ENCODE data around the gene ZFY.

The ZFY gene

DNA sequence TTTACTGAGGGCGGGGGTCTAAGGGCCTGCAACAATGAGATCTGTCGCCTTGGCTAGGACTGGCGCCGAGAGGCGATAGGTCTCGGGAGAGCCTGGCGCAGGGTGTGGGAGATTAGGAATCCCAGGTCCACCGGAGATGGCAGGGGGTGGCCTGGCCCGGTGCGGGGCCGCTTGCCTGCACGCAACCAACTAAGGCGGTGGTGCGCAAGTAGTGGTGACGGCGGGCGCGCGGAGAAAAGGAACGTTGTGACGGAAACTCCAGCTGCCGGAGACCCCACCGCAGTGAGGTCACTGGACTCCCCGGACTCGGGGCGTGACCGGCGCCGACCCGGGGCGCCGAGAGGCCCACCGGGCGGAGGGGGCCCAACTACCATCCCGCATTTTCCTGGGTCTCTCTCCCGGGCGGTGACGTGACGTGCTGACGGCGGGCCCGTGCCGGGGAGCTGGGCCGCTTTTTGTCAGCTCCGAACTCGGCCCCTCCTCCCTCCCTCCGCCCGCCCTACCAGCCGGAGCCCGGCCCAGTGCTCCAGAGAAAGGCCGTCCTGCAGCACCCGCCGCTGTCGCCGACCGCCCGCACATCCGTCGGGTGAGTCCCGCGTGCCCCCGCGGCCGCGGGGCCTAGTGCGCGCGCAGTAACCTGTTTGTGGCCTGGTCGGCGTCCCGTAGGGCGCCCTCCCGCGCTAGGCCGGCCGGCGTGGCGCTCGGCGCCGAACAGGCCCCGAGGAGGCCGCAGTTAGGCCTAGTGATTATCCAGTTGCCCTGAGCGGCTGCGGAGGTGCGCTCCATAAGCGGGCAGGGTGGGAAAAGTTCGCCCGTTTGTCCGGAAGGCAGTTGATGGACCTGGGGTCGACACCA, at the start of gene ZFY:
ZFY (plus strand) TSS at position 521 of the 855 bp plus-strand sequence. CDS start 18,556 bp downstream, outside the sequence.
- peak in 1 of 2 donors; percentile 65 for DNase-seq

DNA sequence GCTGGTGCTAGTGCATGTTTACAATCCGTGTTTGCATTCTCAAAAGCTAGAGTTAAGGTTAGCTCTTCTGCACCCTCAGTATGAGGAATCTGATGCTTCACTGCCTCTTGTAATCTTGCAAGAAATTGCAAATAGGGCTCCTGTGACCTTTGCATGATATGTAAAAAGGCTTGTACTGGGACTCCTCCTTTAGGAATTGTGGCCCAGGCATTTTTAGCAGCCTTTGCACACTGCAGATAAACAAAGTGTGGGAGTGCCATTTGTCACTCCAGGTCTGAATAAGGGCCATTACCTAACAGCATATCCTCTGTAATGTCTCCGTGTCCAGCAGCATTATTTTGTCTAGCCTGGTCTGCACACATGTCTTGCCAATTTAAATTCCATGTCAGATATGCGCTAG, 49.3 kb upstream of the ZFY start:
- DNase-seq: no peak

DNA sequence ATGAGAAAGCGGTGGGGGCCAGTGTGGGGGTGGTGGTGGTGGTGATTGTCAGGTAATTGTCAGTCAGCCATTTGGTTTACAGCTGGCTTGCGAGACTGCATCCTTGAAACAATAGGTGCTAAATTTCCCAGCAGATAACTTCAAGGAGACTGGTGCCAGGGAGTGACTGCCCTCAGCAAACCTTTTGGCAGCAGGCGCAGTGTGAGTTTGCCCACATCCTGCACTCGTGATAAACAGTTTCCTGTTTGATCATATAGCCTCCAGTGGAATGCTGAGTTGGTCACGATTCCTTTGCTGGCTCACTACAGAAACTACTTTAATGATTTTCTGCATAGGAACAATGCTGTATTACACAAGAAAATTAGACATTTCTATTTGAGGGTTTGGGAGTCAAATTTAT, 47.8 kb upstream of the ZFY start:
- DNase-seq: no peak

DNA sequence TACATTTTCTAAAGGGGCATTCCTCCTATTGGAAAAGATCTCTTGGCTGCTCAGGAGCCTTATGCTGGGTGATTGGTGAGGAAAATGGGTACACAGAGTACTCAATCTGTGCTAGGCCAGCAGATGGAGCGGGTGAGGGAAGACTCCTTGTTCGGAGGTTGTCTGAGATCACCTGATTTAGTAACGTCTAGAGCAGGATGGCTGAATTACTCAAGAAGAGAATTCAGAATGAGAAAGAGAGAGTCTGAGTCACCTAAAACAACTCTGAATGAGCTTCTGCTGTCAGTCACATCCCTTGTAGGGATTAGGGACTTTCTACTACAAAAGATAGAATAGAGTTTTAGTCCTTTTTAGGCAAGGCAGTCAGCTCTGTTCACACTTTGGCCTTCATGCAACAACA, 47.2 kb upstream of the ZFY start:
- DNase-seq: no peak

DNA sequence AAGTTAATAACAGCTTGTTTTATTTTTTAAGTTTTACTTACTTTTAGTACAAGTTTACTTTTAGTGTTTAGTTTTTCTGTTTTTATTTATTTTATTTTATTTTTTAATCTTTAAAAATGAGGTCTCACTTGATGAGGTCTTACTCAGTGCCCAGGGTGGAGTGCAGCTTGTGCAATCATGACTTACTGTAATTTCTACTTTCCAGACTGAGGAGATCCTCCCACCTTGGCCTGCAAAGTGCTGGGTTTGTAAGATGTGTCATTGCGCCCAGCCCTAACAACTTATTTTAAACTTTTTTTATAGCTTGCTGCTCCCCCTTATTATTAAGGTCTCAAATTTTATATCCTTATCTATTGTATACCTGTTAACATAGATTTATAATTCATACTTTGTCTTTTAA, 41.7 kb upstream of the ZFY start:
- DNase-seq: no peak

DNA sequence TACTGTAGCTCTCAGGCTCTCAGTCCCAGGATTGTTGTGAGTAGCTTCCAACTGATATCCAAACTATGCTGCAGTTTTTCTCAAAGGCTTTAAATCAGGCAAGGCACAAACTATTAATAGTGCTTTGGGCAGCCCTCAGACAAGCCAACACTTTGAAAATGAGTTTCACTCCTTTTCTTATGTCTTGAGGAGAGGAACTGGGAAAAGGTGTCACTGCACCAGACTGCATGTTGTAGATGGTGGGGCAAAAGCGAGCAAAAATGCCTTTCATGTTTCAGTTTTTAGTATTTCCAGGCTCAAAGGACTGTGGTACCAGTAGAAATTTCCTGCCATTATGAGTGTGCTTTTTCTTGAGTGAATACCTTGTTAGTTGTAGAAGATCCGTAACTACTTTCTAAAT, 39.1 kb upstream of the ZFY start:
- no peak for DNase-seq

DNA sequence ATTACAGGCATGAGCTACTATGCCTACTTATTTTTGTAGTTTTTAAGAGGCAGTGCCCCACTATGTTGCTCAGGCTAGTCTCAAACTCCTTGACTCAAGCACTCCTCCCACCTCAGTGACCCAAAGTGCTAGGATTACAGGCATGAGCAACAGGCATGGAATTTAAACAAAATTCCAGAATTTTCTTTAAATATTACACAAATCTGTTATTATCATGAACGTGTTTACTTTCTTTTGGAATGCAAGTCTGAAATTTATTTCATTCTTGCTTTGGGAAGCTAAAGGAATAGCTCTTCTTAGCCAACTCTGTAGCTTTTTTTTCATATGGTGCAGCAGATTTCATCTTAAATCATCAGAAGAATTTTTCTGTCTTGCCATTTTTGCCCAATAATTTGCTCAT, 27.8 kb upstream of the ZFY start:
- DNase-seq: no peak

DNA sequence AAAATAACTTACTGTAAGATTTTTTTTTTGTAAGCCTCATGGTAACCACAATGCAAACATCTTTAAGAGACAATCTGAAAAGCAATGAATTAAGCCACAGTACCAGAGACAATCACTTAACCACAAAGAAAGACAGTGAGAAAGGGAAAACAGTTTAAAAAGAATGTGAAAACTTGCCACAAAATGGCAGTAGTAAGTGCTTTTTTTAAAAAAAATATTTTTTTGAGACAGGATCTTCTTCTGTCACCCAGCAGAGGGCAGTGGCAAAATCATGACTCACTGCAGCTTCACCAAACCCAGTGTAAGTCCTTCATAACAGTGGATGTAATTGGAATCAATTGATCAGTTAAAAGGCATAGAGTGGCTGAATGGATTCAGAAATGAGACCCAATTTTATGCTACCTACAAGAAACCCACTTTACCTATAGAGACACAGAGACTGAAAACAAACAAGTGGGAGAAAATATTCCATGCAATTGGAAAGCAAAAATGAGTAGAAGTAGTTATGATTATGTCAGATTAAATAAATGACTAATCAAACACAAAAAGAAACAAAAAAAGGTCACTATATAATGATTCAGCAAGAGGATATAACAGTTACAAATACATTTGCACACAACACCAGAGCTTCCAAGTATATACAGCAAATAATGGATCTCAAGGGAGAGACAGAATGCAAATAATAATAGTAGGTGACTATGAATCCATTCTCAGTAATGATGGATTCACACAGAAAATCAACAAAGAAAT, 21.9 kb upstream of the ZFY start:
- DNase-seq: peak in 1 of 2 donors; percentile 11

DNA sequence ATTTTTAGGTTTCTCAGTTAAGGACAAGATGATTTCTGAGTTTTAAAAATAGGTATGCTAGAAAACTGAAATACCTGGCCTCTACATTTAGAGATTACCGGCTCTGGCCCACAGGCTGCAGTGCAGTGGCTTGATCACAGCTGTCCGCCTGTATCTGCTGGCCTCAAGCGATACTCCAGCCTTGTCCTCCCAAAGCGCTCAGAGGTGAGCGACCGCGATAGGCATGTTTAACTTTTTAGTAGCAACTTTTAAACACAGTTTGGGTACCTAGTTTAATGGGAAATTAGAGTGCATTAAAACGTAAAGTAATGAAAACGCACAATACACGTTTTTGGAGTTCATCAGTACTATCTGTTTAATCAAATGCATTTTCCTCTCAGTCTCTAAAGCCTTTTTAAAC, 1.1 kb upstream of the ZFY start:
- no peak for DNase-seq

DNA sequence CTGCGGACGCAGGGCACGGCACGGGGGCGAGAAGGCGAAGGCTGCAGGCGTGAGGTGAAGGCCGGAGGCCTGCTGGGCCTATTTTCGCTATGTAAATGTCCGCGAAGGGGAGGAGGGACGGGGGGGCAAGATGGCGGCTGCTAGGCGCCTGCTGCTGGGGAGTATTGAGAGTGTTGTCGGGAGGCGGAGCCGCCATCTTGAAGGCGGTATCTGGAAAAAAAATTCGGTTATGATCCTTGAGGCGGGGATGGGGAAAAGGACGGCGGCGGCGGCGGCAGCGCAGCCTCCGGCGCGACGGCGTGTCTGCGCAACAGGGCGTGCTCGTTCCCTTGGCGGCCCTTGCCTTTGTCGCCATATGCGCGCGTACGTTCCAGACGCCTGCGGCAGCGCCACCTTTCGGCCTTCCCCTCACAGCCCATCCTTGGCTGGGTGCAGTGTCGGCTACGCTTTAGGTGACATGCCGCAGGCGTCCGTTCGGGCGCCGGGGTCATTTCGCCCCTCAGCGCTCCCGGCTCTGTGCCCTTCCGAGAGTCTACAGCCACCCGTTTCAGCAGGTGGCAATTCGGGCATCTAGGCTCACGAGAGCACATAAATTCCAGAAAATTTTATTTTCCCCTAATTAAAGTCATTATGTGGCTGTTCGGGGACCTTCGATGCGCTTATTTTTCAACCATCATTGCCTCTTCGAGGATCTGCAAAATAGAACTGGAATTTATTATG, 695 bp downstream of the ZFY start:
- DNase-seq: peak in 1 of 2 donors; percentile 81

DNA sequence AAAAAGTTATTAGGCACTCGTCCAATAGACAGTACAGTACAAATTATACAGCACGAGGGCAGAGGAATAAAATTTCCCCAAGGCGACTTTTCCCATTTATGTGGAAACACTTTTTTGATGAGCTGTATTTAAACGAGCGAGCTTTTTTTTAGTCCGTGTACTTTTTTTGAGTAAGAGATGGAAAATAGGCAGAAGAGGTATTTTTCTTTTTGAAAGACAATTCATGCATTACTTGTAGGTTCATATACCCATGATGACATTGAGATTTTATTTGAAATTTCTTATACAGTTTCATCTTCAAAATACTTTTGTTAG, 1.2 kb downstream of the ZFY start:
- no peak for DNase-seq

DNA sequence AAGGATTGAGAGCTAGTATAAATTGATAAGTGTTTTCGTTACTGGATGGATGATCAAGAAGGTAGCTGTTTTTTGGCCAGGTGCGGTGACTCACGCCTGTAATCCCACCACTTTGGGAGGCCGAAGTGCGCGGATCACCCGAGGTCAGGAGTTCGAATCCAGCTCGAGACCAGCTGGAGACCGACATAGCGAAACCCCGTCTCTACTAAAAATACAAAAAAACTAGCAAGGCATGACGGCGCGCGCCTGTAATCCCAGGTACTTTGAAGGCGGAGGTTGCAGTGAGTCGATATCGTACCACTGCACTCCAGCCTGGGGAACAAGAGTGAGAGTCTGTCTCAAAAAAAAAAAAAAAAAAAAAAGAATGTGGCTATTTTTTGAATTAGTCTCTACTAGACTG, 2.0 kb downstream of the ZFY start:
- no peak for DNase-seq

DNA sequence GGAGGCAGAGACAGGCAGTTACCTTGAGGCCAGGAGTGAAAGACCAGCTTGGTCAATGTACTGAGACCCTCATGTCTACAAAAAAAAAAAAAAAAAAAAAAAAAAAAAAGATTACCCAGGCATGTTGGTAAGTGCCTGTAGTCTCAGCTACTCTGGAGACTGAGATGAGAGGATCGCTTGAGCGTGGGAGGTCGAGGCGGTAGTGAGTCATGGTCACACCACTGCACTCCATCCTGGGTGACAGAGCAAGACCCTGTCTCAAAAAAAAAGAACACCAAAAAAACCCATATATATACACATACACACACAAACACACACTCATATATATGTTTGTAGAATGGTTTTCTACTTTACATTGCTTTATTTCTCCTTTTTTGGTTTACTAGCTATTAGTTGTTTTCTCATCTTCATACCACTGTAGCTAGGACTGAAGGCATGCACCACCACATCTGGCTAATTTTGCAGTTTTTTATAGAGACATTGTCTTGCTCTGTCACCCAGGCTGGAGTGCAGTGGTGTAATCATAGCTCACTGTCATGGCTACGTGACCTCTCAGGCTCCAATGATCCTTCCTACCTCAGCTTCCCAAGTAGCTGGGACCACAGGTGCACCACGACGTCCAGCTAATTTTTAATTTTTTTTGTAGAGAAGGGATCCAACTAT, 14.5 kb downstream of the ZFY start:
- peak in 1 of 2 donors; percentile 26 for DNase-seq

DNA sequence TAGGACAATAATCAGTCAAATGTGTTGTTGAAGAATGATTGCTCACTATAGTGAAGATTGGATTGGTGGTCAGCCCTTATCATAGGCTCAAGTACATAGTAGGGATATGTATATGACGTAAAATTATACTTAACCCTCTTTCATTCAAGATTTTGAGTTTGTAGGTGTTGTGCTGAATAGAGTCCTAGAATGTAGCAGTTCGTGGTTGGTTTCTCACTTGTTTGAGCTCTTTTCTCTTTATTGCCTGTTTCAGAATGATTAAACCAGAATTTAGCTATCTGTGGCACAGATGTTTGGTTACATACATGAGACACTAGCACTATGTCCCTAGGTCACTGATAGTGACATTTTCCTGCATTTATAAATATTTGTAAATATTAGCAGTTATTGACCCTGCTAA, 15.5 kb downstream of the ZFY start:
- no peak for DNase-seq

DNA sequence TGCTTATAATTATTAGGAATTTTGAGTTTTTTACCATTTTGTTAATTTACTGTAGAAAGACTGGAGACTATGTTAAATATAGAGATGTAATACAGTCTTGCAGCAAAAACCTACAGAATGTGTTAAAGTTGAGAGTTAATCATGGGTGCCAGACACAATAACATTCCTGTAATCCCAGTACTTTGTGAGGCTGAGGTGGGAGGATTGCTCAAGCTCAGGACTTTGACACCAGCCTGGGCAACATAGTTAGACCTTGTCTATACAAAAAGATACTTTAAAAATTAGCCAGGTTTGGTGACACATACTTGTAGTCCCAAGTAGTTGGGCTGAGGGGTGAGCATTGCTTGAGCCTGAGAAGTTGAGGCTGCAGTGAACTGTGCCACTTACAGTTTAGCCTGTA, 17.7 kb downstream of the ZFY start:
- no peak for DNase-seq

DNA sequence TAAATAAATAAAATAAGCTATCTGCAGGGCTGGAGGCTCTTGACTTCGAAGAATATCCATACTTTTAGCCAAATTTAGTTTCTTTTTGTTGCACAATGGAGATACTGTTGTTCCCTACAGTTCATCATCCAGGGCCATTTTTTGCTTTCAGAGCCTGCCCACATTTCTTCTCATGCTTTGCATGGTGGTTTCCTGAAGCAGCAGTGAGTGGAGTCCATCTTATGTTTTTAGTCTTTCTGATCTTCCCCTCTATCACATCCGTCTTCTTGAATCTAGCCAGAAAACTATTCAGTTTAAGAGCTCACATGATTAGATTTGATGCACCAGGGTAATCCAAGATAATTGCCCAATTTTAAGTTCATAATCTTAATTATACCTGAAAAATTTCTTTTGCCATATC, 19.6 kb downstream of the ZFY start:
- DNase-seq: no peak

DNA sequence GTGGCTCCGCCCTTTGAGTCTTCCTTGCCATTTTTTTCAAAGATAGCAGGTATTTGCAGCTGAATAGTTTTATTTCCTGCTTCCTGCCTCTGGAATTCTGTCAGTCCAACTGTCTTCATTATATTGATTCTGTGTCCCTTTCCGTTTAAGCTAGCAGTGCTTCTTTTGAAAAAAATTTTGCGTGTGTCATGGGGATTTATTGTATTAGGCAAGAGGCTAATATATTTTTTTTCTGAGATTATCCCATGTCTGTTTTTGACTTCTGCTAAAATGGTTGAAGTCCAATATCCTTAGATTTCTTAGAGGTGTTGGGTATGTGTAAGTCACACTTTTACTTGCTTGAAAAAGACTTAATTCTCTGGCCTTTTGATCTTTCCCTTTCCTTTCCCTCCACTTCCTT, 20.4 kb downstream of the ZFY start:
- DNase-seq: no peak

DNA sequence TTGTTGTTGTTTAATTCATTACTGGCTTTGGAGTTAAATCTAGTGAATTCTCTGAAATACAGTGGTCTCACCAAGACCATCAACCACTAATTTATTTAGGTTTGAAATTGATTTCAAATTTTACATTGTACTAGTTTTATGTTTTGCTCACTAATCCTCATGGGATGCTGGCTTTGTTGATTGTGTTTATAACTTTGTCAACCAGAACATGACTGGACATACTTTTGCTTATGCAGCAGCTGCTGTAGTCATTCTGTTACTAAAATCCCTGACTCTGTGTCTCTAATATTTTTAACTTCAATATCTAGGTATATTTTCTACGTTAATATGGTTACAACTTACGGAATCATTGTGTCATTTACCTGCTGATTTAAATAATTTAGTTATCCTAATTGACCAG, 26.9 kb downstream of the ZFY start:
- DNase-seq: no peak

DNA sequence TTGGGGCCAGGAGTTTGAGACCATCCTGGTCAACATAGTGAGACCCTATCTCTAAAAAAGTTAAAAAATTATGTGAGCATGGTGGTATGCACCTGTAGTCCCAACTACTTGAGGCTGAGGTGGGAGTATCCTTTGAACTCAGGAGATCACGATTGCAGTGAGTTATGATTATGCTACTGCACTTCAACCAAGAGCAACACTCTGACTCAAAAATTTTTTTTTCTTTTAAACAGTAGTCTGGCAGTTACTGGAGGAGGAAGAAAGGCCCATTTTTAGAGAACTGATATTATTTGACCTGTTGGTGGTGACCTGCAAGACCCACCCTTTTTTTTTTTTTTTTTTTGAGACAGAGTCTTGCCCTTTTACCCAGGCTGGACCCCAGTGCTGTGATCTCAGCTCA, 29.6 kb downstream of the ZFY start:
- no peak for DNase-seq

DNA sequence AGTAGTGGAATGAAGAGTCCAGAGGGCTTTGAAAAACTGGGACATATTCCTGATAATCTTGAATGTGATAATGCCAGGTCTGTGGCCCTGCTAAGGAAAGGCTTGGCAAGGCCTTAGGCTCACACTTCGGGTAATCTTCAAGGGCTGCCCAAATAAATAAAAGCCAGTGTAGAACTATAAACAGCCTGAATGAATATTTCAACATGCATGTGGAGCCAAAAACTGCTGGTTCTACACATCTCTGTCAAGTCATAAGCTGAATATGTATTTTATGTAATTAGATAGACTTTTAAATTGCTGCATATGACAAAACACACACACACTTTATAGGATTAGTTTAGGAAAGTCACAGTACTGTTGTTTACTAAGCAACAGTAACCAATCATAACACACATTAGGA, 30.4 kb downstream of the ZFY start:
- no peak for DNase-seq

DNA sequence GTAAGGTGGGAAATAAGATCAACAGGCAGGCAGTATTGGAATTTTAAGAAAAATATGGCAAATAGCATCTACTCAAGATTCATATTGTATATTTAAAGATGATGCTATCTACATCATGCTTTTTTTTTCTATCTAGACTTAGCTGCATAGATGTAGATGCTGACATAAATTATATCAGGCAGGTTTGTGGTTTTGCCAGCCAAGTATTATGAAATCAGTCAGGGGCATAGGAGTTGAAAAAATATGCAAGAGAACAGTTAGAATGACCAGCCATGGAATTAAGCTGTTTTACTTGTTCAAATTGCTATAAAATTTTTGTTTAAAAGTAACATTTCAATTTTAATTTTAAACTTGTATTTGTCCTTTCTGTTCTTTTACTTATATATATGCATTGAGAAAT, 34.4 kb downstream of the ZFY start:
- DNase-seq: no peak

DNA sequence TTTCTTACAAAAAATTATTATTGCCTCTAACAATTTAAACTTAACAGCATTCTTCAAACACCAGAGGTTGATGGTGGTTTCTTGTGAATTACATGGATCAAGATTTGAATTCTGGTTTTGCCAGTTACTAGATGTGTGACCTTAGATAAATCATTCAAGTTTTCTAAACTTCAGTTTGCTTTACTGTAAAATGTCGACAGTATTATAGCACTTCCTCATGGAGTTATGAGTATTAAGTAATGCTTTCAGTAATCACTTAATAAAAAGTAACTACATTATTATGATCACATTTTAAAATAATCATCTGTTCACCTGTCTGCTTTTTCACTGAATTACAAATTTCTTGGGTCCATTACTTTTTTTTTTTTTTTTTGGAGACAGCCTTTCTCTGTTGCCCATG, 37.5 kb downstream of the ZFY start:
- no peak for DNase-seq

DNA sequence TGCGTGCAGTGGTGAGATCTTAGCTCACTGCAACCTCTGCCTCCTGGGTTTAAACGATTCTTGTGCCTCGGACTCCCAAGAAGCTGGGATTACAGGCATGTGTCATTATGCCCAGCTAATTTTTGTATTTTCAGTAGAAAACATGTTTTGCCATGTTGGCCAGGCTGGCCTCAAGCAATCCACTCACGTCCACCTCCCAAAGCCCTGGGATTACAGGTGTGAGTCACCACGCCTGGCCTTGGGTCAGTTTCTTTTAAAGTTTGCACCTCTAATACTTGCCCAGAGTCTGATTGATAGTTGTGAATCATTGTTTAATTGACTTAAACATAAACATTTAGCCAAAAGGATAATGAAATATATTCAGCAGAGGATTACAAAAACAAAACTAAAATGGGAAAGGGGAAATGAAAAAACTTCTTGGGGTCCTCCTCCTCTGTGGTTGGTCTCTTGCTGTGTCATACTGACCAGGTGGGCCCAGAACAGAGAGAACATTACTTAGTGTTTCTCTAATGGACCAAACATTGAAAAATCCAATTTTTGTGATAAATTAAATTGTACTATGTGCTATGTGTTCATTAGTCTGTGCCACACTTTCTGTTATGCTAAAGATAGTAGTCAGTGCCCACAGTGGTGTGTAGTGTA, 38.0 kb downstream of the ZFY start:
- no peak for DNase-seq

Measured in activated CD4-positive, alpha-beta T cell treated with anti-CD3 and anti-CD28 coated beads for 4 hours (primary cell).